Activated B cell treated with CpG ODN at 0.5 μM for 24 hours (primary cell): Measurements from ENCODE around the gene MARVELD3. TPM values are rescaled to one million over a fixed set of nuclear protein-coding genes. Genes with fewer than 3 reads are reported as not detected.

Experiments used
- ATAC-seq: fragments of 200-7000 bp; cut with Tn5 transposase; one replicate; pipeline ENCODE4 v1.10.0; 2021; ENCODE audit warnings: low read depth, mild to moderate bottlenecking, moderate library complexity
- CTCF ChIA-PET: fragments of 350-600 bp; sonication (Branson Sonifier 250); formaldehyde crosslinking; loops from one replicate; lab custom pipeline; 2021; ENCODE audit warnings: antibody characterized with exemption; lab: Charles Lee
- POLR2A ChIA-PET: fragments of 350-600 bp; sonication (Branson Sonifier 250); formaldehyde crosslinking; loops from one replicate; lab custom pipeline; 2021; ENCODE audit warnings: antibody characterized with exemption; lab: Charles Lee
- DNase-seq: peaks from one replicate; pipeline ENCODE4 v3.0.0; 2022
- H3K27ac Mint-ChIP-seq: one replicate; pipeline ENCODE4 v1.8.0; 2020; ENCODE audit warnings: mixed read lengths
- H3K27me3 Mint-ChIP-seq: one replicate; pipeline ENCODE4 v1.8.0; 2021; ENCODE audit warnings: mixed read lengths
- H3K36me3 Mint-ChIP-seq: one replicate; pipeline ENCODE4 v1.8.0; 2021; ENCODE audit warnings: low read depth, mixed read lengths
- H3K4me1 Mint-ChIP-seq: one replicate; pipeline ENCODE4 v1.8.0; 2021; ENCODE audit warnings: mixed read lengths
- H3K4me3 Mint-ChIP-seq: one replicate; pipeline ENCODE4 v1.8.0; 2020; ENCODE audit warnings: mild to moderate bottlenecking, mixed read lengths
- H3K9me3 Mint-ChIP-seq: one replicate; pipeline ENCODE4 v1.8.0; 2020; ENCODE audit warnings: mixed read lengths
- CTCF ChIP-seq: fragments of 200-600 bp; IDR thresholded peaks from one replicate; pipeline ENCODE4 v1.8.0; 2022; ENCODE audit warnings: antibody characterized with exemption, mild to moderate bottlenecking
- intact Hi-C: fragments of 100-400 bp; cut with micrococcal nuclease; formaldehyde crosslinking; loops from one replicate; pipeline ENCODE4 v1.15.1; 2024
- total RNA-seq: library from RNA; stranded (reverse); gene quantifications from 2 replicates; pipeline ENCODE4 v1.2.3, GENCODE V29; 2022

Gene MARVELD3
- total RNA-seq, 1 donor from 2014 or later, result not detected

DNA sequence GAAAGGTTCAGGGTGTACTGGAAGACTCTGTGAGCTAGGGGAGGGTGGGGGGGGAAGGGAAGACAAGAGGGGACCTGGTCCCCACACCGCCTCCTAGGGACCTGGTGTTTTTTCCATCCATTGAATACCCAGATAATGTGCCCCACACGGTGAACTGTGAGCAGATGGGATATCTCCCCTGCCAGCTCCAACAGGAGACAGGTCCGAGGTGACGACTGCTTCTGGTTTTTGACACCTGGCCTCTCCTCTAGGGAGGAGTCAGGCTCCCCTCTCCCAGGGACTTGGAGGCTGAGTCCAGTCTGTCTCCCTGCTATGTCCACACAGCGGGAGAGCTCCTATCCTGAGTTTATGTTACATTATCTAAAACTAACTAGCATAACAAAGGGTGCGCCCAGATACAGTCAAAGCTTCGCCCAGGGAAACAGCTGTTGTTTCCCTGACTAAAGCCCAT lies 1.8 kb downstream of the MARVELD3 start:
- Mint-ChIP-seq H3K4me3 (no peak overlapping the region), H3K36me3 (no peaks in the 10 kb centered on the region), H3K27ac (no peak overlapping the region), H3K4me1 (peaks cover 6% of the 10 kb centered on the region), H3K9me3 (no peaks in the 10 kb centered on the region), H3K27me3 (peaks cover 2% of the 10 kb centered on the region)
- POLR2A ChIA-PET, result no interaction called here
- TF ChIP-seq CTCF, result no peak
- CTCF ChIA-PET, result interaction anchor here (1.2 kb wide), 1 partner anchor 17 kb away, joined by 5 read pairs; no protein-coding TSS in a partner anchor
- no peak for DNase-seq
- intact Hi-C loops, result no loop called here
- ATAC-seq, result no peak

GRCh38 chr16:71628810-71629209 lies 2.8 kb downstream of the MARVELD3 start:
- H3K4me1 Mint-ChIP-seq, result peaks cover 6% of the 10 kb centered on the region
- H3K27ac Mint-ChIP-seq, result no peak overlapping the region
- H3K4me3 Mint-ChIP-seq, result no peak overlapping the region
- CTCF ChIA-PET, result no interaction called here
- no peak for DNase-seq
- no peaks in the 10 kb centered on the region for H3K36me3 Mint-ChIP-seq
- no peak for ATAC-seq
- no peaks in the 10 kb centered on the region for H3K9me3 Mint-ChIP-seq
- POLR2A ChIA-PET, result no interaction called here
- H3K27me3 Mint-ChIP-seq, result peaks cover 2% of the 10 kb centered on the region
- TF ChIP-seq CTCF, result no peak
- intact Hi-C loops, result no loop called here

GRCh38 chr16:71629278-71630016 lies 3.5 kb downstream of the MARVELD3 start:
- Mint-ChIP-seq H3K4me1 (peaks cover 6% of the 10 kb centered on the region), H3K36me3 (no peaks in the 10 kb centered on the region), H3K4me3 (no peak overlapping the region), H3K9me3 (no peaks in the 10 kb centered on the region), H3K27me3 (peaks cover 2% of the 10 kb centered on the region), H3K27ac (no peak overlapping the region)
- POLR2A ChIA-PET, result no interaction called here
- no peak for ATAC-seq
- DNase-seq, result no peak
- CTCF ChIA-PET, result no interaction called here
- intact Hi-C loops, result no loop called here
- TF ChIP-seq CTCF, result no peak

DNA sequence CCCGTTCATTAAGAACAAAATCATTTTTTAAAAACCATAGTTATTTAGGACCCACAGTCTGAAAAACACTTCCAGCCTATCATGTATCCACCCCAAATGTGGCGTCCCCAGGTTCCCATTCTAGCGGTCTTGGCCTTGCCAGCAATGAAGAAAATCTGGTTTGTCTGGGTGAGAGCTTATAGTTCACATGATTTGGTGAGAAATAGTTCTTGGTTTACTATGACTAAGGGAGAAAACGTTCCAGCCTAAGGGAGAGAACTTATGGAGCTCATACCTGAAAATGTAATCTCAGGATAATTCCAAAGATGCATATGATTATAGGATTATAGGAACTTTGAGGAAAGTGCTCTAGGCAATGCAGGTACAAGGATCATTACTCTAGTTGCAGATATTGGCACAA lies 4.8 kb downstream of the MARVELD3 start:
- Mint-ChIP-seq H3K9me3 (no peaks in the 10 kb centered on the region), H3K4me3 (no peak overlapping the region), H3K4me1 (peaks cover 2% of the 10 kb centered on the region), H3K27ac (no peak overlapping the region), H3K36me3 (no peaks in the 10 kb centered on the region), H3K27me3 (no peaks in the 10 kb centered on the region)
- no peak for ATAC-seq
- DNase-seq, result no peak
- CTCF ChIA-PET, result interaction anchor here (1.5 kb wide), 1 partner anchor 20 kb away, joined by 5 read pairs; no protein-coding TSS in a partner anchor
- TF ChIP-seq CTCF, result no peak
- POLR2A ChIA-PET, result no interaction called here
- intact Hi-C loops, result no loop called here

DNA sequence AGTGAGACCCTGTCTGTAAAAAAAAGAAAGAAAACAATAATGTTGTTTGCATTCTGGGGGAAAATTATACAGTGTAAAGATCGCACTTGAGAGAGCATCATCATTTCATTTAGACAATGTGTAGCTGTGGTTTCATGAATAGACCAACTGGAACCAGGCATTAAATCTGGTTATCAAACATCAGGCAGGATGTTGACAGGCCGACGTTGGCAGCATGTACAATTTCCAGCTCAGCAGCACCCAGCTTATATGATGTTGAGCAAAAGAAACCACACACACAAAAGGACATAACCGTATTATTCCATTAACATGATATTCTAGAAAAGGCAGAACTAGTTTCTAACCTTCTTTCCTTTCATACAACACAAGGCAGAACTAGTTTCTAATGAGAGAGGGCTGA lies 5.8 kb downstream of the MARVELD3 start:
- Mint-ChIP-seq H3K4me1 (peaks cover under 1% of the 10 kb centered on the region), H3K27ac (no peak overlapping the region), H3K4me3 (no peak overlapping the region), H3K9me3 (no peaks in the 10 kb centered on the region), H3K27me3 (no peaks in the 10 kb centered on the region), H3K36me3 (no peaks in the 10 kb centered on the region)
- POLR2A ChIA-PET, result no interaction called here
- DNase-seq (no peak), ATAC-seq (no peak)
- no peak for TF ChIP-seq CTCF
- CTCF ChIA-PET, result interaction anchor here (0.6 to 1.5 kb wide), 3 partner anchors 21 to 94 kb away, joined by 5 to 6 read pairs (median 5); no protein-coding TSS in a partner anchor
- intact Hi-C loops, result no loop called here
